ENCODE data around the gene NANOG. TPM values are rescaled to one million over a fixed set of nuclear protein-coding genes. Genes with fewer than 3 reads are reported as not detected.
"Not testable (repeated sequence)": the region's sequence is repeated elsewhere in the genome, so short reads cannot be mapped to it uniquely, and the experiment has no call there.

Gene NANOG
- total RNA-seq, 1 donor from 2014 or later, result not detected

GRCh38 chr12:7844116-7844515 lies 54.9 kb downstream of the NANOG start:
- DNase-seq, result no peak
- Histone ChIP-seq H3K27me3 (no peaks in the 10 kb centered on the region), H3K27ac (no peak overlapping the region), H3K9me3 (no peaks in the 10 kb centered on the region), H3K4me1 (no peaks in the 10 kb centered on the region), H3K36me3 (no peaks in the 10 kb centered on the region), H3K4me3 (no peak overlapping the region)
- intact Hi-C loops (cut with DNase I), result no loop called here
- ATAC-seq, result no peak
- no peak for TF ChIP-seq CTCF (IDR thresholded peaks at IDR 0.05)

- ATAC-seq, result peak; percentile 27
- H3K4me3 ChIP-seq; H3K4me1 ChIP-seq; H3K27ac ChIP-seq; intact Hi-C loops (cut with DNase I); DNase-seq; H3K9me3 ChIP-seq; H3K36me3 ChIP-seq: not testable (repeated sequence)
- H3K27me3 ChIP-seq, result peaks cover 10% of the 10 kb centered on the region
These were observed 58.3 kb downstream of the NANOG start for GRCh38 chr12:7847226-7848097.

- H3K27ac ChIP-seq; H3K4me1 ChIP-seq; ATAC-seq; H3K36me3 ChIP-seq; H3K9me3 ChIP-seq; H3K4me3 ChIP-seq; intact Hi-C loops (cut with DNase I); DNase-seq: not testable (repeated sequence)
- H3K27me3 ChIP-seq, result peaks cover 10% of the 10 kb centered on the region
These were observed 58.9 kb downstream of the NANOG start for GRCh38 chr12:7848098-7848422.

Other genes with a start within 250 kb of the NANOG start
- not detected for gene APOBEC1, start 123.5 kb upstream of the NANOG start, total RNA-seq
- gene GDF3, start 93.6 kb upstream of the NANOG start, total RNA-seq, result 0.32 TPM
- not detected for gene DPPA3, start 78.0 kb upstream of the NANOG start, total RNA-seq
- not detected for gene CLEC4C, start 42.0 kb upstream of the NANOG start, total RNA-seq
- not detected for gene NANOGNB, start 24.2 kb upstream of the NANOG start, total RNA-seq
- gene SLC2A14, start 83.5 kb downstream of the NANOG start, total RNA-seq, result not detected
- 153 TPM for gene SLC2A3, start 146.8 kb downstream of the NANOG start, total RNA-seq
- gene FOXJ2, start 243.3 kb downstream of the NANOG start, total RNA-seq, result 20.3 TPM

All from upper lobe of right lung (tissue), 1 donor.